ENCODE measurements around the gene ULBP2. TPM values are rescaled to one million over a fixed set of nuclear protein-coding genes. Genes with fewer than 3 reads are reported as not detected.

ULBP2 gene
- total RNA-seq, 3 donors from 2014 or later (not counting 1 experiment from before 2014, with no cell fraction given), result 0.98 to 2.4 (median 2.4) TPM

GRCh38 chr6:149987602-149988107, 45.8 kb downstream of the ULBP2 start:
- H3K4me1 ChIP-seq (ENCODE audit: control insufficient read depth, insufficient read depth, low read length), result peaks cover 29% of the 10 kb centered on the region
- H3K4me1 Mint-ChIP-seq, result peaks cover 20 to 31% of the 10 kb centered on the region in 2 donors
- intact Hi-C loops (cut with micrococcal nuclease), result no loop called here
- peaks cover 0 to 5% of the 10 kb centered on the region in 2 donors for H3K9me3 Mint-ChIP-seq
- no peak overlapping the region for H3K27ac Mint-ChIP-seq
- H3K36me3 Mint-ChIP-seq, result peaks cover 13% of the 10 kb centered on the region
- TF ChIP-seq CTCF (IDR thresholded peaks at IDR 0.05), result no peak
- peaks cover 73% of the 10 kb centered on the region for H3K27me3 ChIP-seq (ENCODE audit: control insufficient read depth, insufficient read depth, low read length)
- 29% methylated on average over 1 of the region's 2 CpGs for WGBS (ENCODE audit: insufficient coverage)
- H3K9me3 ChIP-seq (ENCODE audit: control insufficient read depth, insufficient read depth, low read length), result peaks cover 14% of the 10 kb centered on the region
- H3K36me3 ChIP-seq (ENCODE audit: control insufficient read depth, insufficient read depth, low read length), result no peaks in the 10 kb centered on the region
- H3K27me3 Mint-ChIP-seq (ENCODE audit: low read depth in 2 of 2), result peaks cover 80 to 98% of the 10 kb centered on the region in 2 donors
- no peak for ATAC-seq
- H3K27ac ChIP-seq (ENCODE audit: low read length), result no peak overlapping the region
- no peak overlapping the region for H3K4me3 Mint-ChIP-seq
- no peak for DNase-seq
- no peak overlapping the region for H3K4me3 ChIP-seq (ENCODE audit: low read length)

GRCh38 chr6:149988550-149989346, 46.9 kb downstream of the ULBP2 start:
- H3K27ac ChIP-seq (ENCODE audit: low read length), result no peak overlapping the region
- intact Hi-C loops (cut with micrococcal nuclease), result no loop called here
- H3K27me3 ChIP-seq (ENCODE audit: control insufficient read depth, insufficient read depth, low read length), result peaks cover 70% of the 10 kb centered on the region
- peaks cover 0 to 5% of the 10 kb centered on the region in 2 donors for H3K9me3 Mint-ChIP-seq
- peaks cover 14% of the 10 kb centered on the region for H3K9me3 ChIP-seq (ENCODE audit: control insufficient read depth, insufficient read depth, low read length)
- DNase-seq (no peak), ATAC-seq (no peak)
- H3K36me3 Mint-ChIP-seq, result peaks cover 13% of the 10 kb centered on the region
- H3K4me3 Mint-ChIP-seq, result no peak overlapping the region
- WGBS (ENCODE audit: insufficient coverage), result 16% methylated on average over 12 of the region's 17 CpGs
- H3K4me3 ChIP-seq (ENCODE audit: low read length), result no peak overlapping the region
- TF ChIP-seq CTCF (IDR thresholded peaks at IDR 0.05), result no peak
- peaks cover 29% of the 10 kb centered on the region for H3K4me1 ChIP-seq (ENCODE audit: control insufficient read depth, insufficient read depth, low read length)
- H3K4me1 Mint-ChIP-seq, result peaks cover 20 to 31% of the 10 kb centered on the region in 2 donors
- H3K27me3 Mint-ChIP-seq (ENCODE audit: low read depth in 2 of 2), result peaks cover 80 to 97% of the 10 kb centered on the region in 2 donors
- no peaks in the 10 kb centered on the region for H3K36me3 ChIP-seq (ENCODE audit: control insufficient read depth, insufficient read depth, low read length)
- no peak overlapping the region for H3K27ac Mint-ChIP-seq

- Histone ChIP-seq H3K27ac (ENCODE audit: low read length) (no peak overlapping the region), H3K9me3 (ENCODE audit: control insufficient read depth, insufficient read depth, low read length) (peaks cover 11% of the 10 kb centered on the region), H3K36me3 (ENCODE audit: control insufficient read depth, insufficient read depth, low read length) (no peaks in the 10 kb centered on the region), H3K27me3 (ENCODE audit: control insufficient read depth, insufficient read depth, low read length) (peaks cover 72% of the 10 kb centered on the region), H3K4me3 (ENCODE audit: low read length) (peak overlapping the region; percentile 2), H3K4me1 (ENCODE audit: control insufficient read depth, insufficient read depth, low read length) (peaks cover 29% of the 10 kb centered on the region)
- peak in 1 of 3 donors; percentile 8 for ATAC-seq
- intact Hi-C loops (cut with micrococcal nuclease), result no loop called here
- H3K4me3 Mint-ChIP-seq, result peak overlapping the region; percentile 51
- H3K36me3 Mint-ChIP-seq, result peaks cover 7% of the 10 kb centered on the region
- 4% methylated on average over 31 of the region's 32 CpGs for WGBS (ENCODE audit: insufficient coverage)
- no peak for TF ChIP-seq CTCF (IDR thresholded peaks at IDR 0.05)
- H3K27ac Mint-ChIP-seq, result no peak overlapping the region
- peaks cover 20 to 31% of the 10 kb centered on the region in 2 donors for H3K4me1 Mint-ChIP-seq
- peak in 1 of 2 donors; percentile 35 for DNase-seq
- H3K9me3 Mint-ChIP-seq, result peaks cover 0 to 5% of the 10 kb centered on the region in 2 donors
- peaks cover 77 to 89% of the 10 kb centered on the region in 2 donors for H3K27me3 Mint-ChIP-seq (ENCODE audit: low read depth in 2 of 2)
Observed at GRCh38 chr6:149990212-149990660, 48.4 kb downstream of the ULBP2 start.
